NOMO-1 treated with DMSO at 0.1 percent for 48 hours (cell line): ENCODE results near the gene SIAE.

Experiments used
- DNase-seq: peaks from one replicate; lab custom pipeline; 2025; ENCODE audit not compliant: unreplicated experiment; lab: John Stamatoyannopoulos, UW

Gene SIAE

DNA sequence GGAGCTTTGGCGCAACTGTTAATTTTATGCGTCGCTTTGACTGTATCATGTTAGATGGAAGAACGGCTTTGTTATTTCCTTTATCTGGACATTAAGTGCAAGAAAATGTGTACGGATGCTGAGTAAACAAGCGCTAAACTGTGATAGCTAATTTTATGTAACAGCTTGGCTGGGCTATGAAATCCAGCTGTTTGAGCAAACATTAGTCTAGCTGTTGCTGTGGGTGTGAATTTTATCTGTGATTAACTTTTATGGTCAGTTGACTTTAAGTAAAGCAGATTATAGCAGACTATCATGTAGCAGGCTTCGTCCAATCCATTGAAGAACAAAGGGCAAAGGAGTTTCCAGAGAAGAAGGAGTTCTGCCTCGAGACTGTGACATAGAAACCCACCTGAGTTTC is 89.8 kb downstream of the SIAE start:
- DNase-seq, result no peak
